ENCODE measurements around the gene ARL6IP1. TPM values are rescaled to one million over a fixed set of nuclear protein-coding genes. Genes with fewer than 3 reads are reported as not detected.

ARL6IP1 gene
- total RNA-seq: 100 to 1,000 TPM; 178 to 278 (median 227) TPM

DNA sequence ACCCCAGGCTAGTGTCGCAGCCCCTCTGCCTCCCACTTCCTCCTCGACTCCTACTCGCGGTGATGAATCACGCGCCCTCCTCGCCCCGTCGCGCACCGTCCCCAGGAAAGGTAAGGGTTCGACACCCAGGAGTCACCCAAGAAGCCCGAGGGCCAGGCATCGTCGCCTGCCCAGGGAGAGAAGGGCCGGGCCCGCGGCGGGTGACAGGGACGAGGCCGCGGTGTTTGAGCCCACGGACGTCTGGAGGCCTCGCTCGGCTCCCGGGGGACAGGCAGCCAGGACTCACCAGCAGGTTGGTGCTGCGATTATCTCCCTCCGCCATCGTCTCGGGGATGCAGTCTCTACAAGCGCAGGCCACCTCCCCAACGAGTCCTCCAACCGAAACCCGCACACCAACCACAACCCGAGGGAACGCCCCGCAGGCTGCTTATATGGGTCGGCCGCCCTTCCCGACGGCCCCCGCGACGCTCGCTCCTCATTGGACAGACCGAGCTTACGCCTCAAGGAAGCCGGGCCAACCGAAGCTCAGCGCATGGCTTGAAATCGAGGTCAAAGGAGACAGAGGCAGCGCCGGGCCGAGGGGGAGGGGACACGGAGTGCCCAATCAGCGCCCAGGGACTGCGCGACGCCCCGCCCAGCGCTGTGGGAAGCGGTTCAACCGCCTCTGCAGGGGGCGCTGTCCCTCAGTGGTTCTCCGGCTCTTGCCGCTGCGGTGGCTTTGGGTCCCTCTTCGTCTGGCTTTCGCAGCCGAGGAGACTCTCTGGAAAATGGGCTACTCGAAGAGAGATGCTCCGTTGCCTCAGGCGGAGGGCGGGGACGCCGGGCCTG lies at the start of gene ARL6IP1:
Gene ARL6IP1, minus strand, starts transcription at position 405 of the 828 bp plus-strand sequence. Its CDS starts 83 bp downstream, at position 322.
- Histone ChIP-seq H3K9me3 (no peaks in the 10 kb centered on the region), H3K4me3 (replicated peaks in 1 of 3) (peak within 1 kb of the TSS; percentile 31 to 84 (median 69)), H3K4me1 (peaks cover 36 to 40% of the 10 kb centered on the region in 2 donors), H3K36me3 (no peaks in the 10 kb centered on the region), H3K27me3 (no peaks in the 10 kb centered on the region), H3K27ac (peak within 1 kb of the TSS; percentile 84 to 87 (median 85))
- 1 to 2% methylated on average over 11 to 49 of the region's 77 CpGs for WGBS, 2 donors
- peak; percentile 100 for DNase-seq
- TF ChIP-seq POLR2A (IDR thresholded peaks at IDR 0.05) (peak; percentile 98 to 100), CTCF (IDR thresholded peaks at IDR 0.05) (peak; percentile 66 to 98 (median 88))
- intact Hi-C loops (cut with DNase I): loop anchor here (5.0 kb wide), 1 partner anchor 166 kb away; no protein-coding TSS in a partner anchor

- Histone ChIP-seq H3K4me1 (no peaks in the 10 kb centered on the region), H3K9me3 (no peaks in the 10 kb centered on the region), H3K36me3 (peaks cover 73 to 85% of the 10 kb centered on the region in 2 donors), H3K27ac (no peak overlapping the region), H3K27me3 (no peaks in the 10 kb centered on the region), H3K4me3 (replicated peaks in 1 of 3) (no peak overlapping the region)
- TF ChIP-seq CTCF (IDR thresholded peaks at IDR 0.05) (no peak), POLR2A (IDR thresholded peaks at IDR 0.05) (no peak)
- WGBS, 2 donors: 95 to 98% methylated on average over 1 of the region's 1 CpG
- no peak for DNase-seq
- intact Hi-C loops (cut with DNase I): no loop called here
Measured at GRCh38 chr16:18846416-18846815, 45.1 kb upstream of the ARL6IP1 start.

- H3K9me3 ChIP-seq: no peaks in the 10 kb centered on the region
- WGBS, 2 donors: 92 to 98% methylated on average over 6 of the region's 6 CpGs
- intact Hi-C loops (cut with DNase I): no loop called here
- peaks cover 66 to 68% of the 10 kb centered on the region in 2 donors for H3K36me3 ChIP-seq
- H3K27me3 ChIP-seq: no peaks in the 10 kb centered on the region
- H3K4me3 ChIP-seq (replicated peaks in 1 of 3): no peak overlapping the region
- DNase-seq: no peak
- TF ChIP-seq POLR2A (IDR thresholded peaks at IDR 0.05) (no peak), CTCF (IDR thresholded peaks at IDR 0.05) (no peak)
- H3K27ac ChIP-seq: no peak overlapping the region
- no peaks in the 10 kb centered on the region for H3K4me1 ChIP-seq
Measured at GRCh38 chr16:18842565-18842964, 41.2 kb upstream of the ARL6IP1 start.

DNA sequence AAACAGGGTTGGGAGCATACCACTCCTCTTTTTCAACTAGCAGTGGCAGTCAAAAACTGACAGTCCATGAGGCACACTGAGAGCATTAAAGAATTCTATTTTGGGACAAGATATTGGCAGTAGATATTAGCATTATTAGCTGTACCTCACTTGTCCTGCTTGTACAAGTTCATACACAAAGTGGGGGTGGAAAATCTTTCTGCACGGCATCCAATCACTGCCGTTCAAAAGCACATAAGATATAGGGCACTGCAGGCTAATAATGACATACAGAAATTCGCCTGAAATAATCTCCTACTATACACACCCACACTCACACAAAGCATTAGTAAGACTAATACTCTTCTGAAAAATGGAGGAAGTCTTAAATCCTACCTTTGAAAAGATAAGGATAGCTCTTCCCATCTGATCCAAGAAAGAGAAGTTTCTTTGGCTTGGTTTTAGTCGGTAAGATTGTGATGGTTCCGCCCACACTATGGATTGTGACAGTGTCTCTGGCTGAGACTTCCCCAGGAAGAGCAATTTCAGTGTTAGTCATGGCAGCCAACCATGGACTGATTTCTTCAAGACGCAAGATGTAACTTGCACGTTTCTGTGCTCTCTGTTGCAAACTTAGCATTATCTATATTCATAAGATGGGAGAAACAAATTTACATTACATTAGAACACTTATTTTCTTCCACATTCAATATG lies 40.6 kb upstream of the ARL6IP1 start:
- intact Hi-C loops (cut with DNase I): no loop called here
- Histone ChIP-seq H3K27ac (no peak overlapping the region), H3K4me1 (no peaks in the 10 kb centered on the region), H3K36me3 (peaks cover 66 to 68% of the 10 kb centered on the region in 2 donors), H3K27me3 (no peaks in the 10 kb centered on the region), H3K9me3 (no peaks in the 10 kb centered on the region), H3K4me3 (replicated peaks in 1 of 3) (no peak overlapping the region)
- no peak for DNase-seq
- 89 to 94% methylated on average over 7 of the region's 7 CpGs for WGBS, 2 donors
- TF ChIP-seq POLR2A (IDR thresholded peaks at IDR 0.05) (no peak), CTCF (IDR thresholded peaks at IDR 0.05) (no peak)
